Activated B cell treated with CpG ODN at 0.5 μM for 24 hours (primary cell): ENCODE measurements around the gene FLRT2. TPM values are rescaled to one million over a fixed set of nuclear protein-coding genes. Genes with fewer than 3 reads are reported as not detected.

Experiments used
- ATAC-seq: fragments of 200-7000 bp; cut with Tn5 transposase; one replicate; pipeline ENCODE4 v1.10.0; 2021; ENCODE audit warnings: low read depth, mild to moderate bottlenecking, moderate library complexity
- CTCF ChIA-PET: fragments of 350-600 bp; sonication (Branson Sonifier 250); formaldehyde crosslinking; loops from one replicate; lab custom pipeline; 2021; ENCODE audit warnings: antibody characterized with exemption; lab: Charles Lee
- POLR2A ChIA-PET: fragments of 350-600 bp; sonication (Branson Sonifier 250); formaldehyde crosslinking; loops from one replicate; lab custom pipeline; 2021; ENCODE audit warnings: antibody characterized with exemption; lab: Charles Lee
- DNase-seq: peaks from one replicate; pipeline ENCODE4 v3.0.0; 2022
- H3K27ac Mint-ChIP-seq: one replicate; pipeline ENCODE4 v1.8.0; 2020; ENCODE audit warnings: mixed read lengths
- H3K27me3 Mint-ChIP-seq: one replicate; pipeline ENCODE4 v1.8.0; 2021; ENCODE audit warnings: mixed read lengths
- H3K36me3 Mint-ChIP-seq: one replicate; pipeline ENCODE4 v1.8.0; 2021; ENCODE audit warnings: low read depth, mixed read lengths
- H3K4me1 Mint-ChIP-seq: one replicate; pipeline ENCODE4 v1.8.0; 2021; ENCODE audit warnings: mixed read lengths
- H3K4me3 Mint-ChIP-seq: one replicate; pipeline ENCODE4 v1.8.0; 2020; ENCODE audit warnings: mild to moderate bottlenecking, mixed read lengths
- H3K9me3 Mint-ChIP-seq: one replicate; pipeline ENCODE4 v1.8.0; 2020; ENCODE audit warnings: mixed read lengths
- intact Hi-C: fragments of 100-400 bp; cut with micrococcal nuclease; formaldehyde crosslinking; loops from one replicate; pipeline ENCODE4 v1.15.1; 2024
- total RNA-seq: library from RNA; stranded (reverse); gene quantifications from 2 replicates; pipeline ENCODE4 v1.2.3, GENCODE V29; 2022
- TF ChIP-seq, protein P1 (sequence below): fragments of 200-600 bp; IDR thresholded peaks from one replicate; pipeline ENCODE4 v1.8.0; 2022; ENCODE audit warnings: antibody characterized with exemption, mild to moderate bottlenecking

FLRT2 gene
- total RNA-seq, 1 donor from 2014 or later: not detected

GRCh38 chr14:85549697-85550096, 19.8 kb downstream of the FLRT2 start:
- H3K36me3 Mint-ChIP-seq: no peaks in the 10 kb centered on the region
- H3K9me3 Mint-ChIP-seq: peaks cover 8% of the 10 kb centered on the region
- H3K4me1 Mint-ChIP-seq: no peaks in the 10 kb centered on the region
- ChIA-PET POLR2A (no interaction called here), CTCF (no interaction called here)
- ATAC-seq (no peak), DNase-seq (no peak)
- H3K27ac Mint-ChIP-seq: no peak overlapping the region
- intact Hi-C loops: no loop called here
- H3K27me3 Mint-ChIP-seq: no peaks in the 10 kb centered on the region
- TF ChIP-seq, protein P1, sequence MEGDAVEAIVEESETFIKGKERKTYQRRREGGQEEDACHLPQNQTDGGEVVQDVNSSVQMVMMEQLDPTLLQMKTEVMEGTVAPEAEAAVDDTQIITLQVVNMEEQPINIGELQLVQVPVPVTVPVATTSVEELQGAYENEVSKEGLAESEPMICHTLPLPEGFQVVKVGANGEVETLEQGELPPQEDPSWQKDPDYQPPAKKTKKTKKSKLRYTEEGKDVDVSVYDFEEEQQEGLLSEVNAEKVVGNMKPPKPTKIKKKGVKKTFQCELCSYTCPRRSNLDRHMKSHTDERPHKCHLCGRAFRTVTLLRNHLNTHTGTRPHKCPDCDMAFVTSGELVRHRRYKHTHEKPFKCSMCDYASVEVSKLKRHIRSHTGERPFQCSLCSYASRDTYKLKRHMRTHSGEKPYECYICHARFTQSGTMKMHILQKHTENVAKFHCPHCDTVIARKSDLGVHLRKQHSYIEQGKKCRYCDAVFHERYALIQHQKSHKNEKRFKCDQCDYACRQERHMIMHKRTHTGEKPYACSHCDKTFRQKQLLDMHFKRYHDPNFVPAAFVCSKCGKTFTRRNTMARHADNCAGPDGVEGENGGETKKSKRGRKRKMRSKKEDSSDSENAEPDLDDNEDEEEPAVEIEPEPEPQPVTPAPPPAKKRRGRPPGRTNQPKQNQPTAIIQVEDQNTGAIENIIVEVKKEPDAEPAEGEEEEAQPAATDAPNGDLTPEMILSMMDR: no peak
- no peak overlapping the region for H3K4me3 Mint-ChIP-seq

GRCh38 chr14:85554106-85554505, 24.2 kb downstream of the FLRT2 start:
- ATAC-seq (no peak), DNase-seq (no peak)
- Mint-ChIP-seq H3K4me1 (no peaks in the 10 kb centered on the region), H3K27ac (no peak overlapping the region), H3K9me3 (peaks cover 10% of the 10 kb centered on the region), H3K27me3 (no peaks in the 10 kb centered on the region), H3K36me3 (no peaks in the 10 kb centered on the region), H3K4me3 (no peak overlapping the region)
- intact Hi-C loops: no loop called here
- ChIA-PET CTCF (no interaction called here), POLR2A (no interaction called here)
- TF ChIP-seq, protein P1: no peak

DNA sequence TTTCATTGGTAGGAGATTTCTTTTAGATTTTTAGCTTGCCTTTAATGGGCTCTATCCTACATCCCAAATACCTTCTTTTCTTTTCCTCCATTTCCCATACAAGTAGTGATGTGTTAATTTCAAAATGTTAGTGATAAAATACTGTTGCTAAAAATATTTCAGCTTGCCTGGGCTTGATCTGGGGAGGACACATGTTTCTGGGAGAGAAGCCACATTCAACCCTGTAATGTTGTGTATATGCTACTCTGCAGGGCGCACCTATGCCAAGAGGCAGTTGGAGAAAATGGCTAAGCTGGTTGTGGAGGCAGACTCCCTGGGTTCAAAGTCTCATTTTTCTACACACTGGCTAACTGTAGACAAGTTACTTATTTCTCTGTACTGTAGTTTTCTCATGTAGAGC, 26.3 kb downstream of the FLRT2 start:
- POLR2A ChIA-PET: no interaction called here
- H3K27ac Mint-ChIP-seq: no peak overlapping the region
- DNase-seq: no peak
- no peaks in the 10 kb centered on the region for H3K27me3 Mint-ChIP-seq
- H3K4me3 Mint-ChIP-seq: no peak overlapping the region
- intact Hi-C loops: no loop called here
- no peaks in the 10 kb centered on the region for H3K4me1 Mint-ChIP-seq
- ATAC-seq: no peak
- H3K9me3 Mint-ChIP-seq: peaks cover 10% of the 10 kb centered on the region
- TF ChIP-seq, protein P1: no peak
- CTCF ChIA-PET: no interaction called here
- H3K36me3 Mint-ChIP-seq: no peaks in the 10 kb centered on the region

DNA sequence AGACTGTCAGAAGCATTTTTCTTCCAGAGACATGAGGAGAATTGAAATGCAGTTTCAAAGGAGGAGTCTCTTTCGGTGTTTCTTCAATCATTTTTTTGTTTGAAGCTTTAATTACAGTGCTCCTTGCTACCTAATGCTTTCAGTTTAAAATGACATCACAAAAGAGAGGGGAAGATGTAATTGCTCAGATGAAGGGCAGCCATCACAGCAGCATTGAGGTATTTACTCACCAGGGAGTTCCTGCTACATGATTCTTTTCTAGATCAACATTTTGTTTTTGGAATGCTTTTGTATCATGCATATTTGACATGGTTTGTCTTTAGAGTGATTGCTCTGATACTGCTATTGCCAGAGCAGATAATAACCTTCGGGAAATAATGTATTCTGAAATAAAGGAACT, 28.6 kb downstream of the FLRT2 start:
- no peak overlapping the region for H3K27ac Mint-ChIP-seq
- peaks cover 4% of the 10 kb centered on the region for H3K9me3 Mint-ChIP-seq
- intact Hi-C loops: no loop called here
- POLR2A ChIA-PET: no interaction called here
- ATAC-seq: no peak
- TF ChIP-seq, protein P1: no peak
- no peaks in the 10 kb centered on the region for H3K4me1 Mint-ChIP-seq
- H3K4me3 Mint-ChIP-seq: no peak overlapping the region
- CTCF ChIA-PET: no interaction called here
- no peaks in the 10 kb centered on the region for H3K36me3 Mint-ChIP-seq
- no peaks in the 10 kb centered on the region for H3K27me3 Mint-ChIP-seq
- DNase-seq: no peak

DNA sequence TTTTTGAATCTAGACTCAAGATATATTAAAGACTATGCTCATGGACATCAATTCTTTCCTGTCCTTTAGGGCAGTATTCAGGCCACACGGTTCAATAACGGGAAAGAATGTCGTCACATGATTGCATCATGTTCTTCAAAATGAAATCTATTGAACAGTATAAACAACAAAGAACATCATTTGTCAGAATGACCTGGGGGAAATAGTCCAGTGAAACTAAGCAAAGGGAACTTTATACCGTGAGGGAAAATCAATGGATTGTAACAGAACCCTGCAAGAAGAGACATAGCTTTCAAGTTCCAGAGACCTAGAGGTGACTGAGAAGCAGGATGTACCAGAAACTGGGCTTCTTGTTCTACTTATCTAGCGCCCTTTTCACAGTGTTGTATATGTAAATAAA, 32.7 kb downstream of the FLRT2 start:
- TF ChIP-seq, protein P1: no peak
- ChIA-PET POLR2A (no interaction called here), CTCF (no interaction called here)
- H3K27me3 Mint-ChIP-seq: no peaks in the 10 kb centered on the region
- intact Hi-C loops: no loop called here
- DNase-seq: no peak
- no peaks in the 10 kb centered on the region for H3K36me3 Mint-ChIP-seq
- H3K4me3 Mint-ChIP-seq: no peak overlapping the region
- no peak for ATAC-seq
- peaks cover 6% of the 10 kb centered on the region for H3K9me3 Mint-ChIP-seq
- no peaks in the 10 kb centered on the region for H3K4me1 Mint-ChIP-seq
- no peak overlapping the region for H3K27ac Mint-ChIP-seq
